Vagina (tissue), 2 donors: ENCODE data around the gene ADARB2.

Source experiments
- POLR2AphosphoS5 ChIP-seq, 2 donors: sonication (generic); formaldehyde crosslinking; IDR thresholded peaks; one replicate each; pipeline ENCODE4 v1.9.0; 2017; ENCODE audit warnings: antibody characterized with exemption in 2 of 2, mild to moderate bottlenecking in 2 of 2, low read depth in 1 of 2; ENCODE audit not compliant: insufficient read depth in 1 of 2
- TF ChIP-seq, protein P1 (sequence below), 3 experiments: fragments of 450-650 bp in 2 of 3; fragments of 200-600 bp in 1 of 3; sonication (generic) in 1 of 3; IDR thresholded peaks; one replicate each; pipeline ENCODE4 v1.5.1; 2017 to 2019; ENCODE audit warnings: antibody characterized with exemption in 3 of 3, mild to moderate bottlenecking in 2 of 3, moderate library complexity in 2 of 3

DNA sequence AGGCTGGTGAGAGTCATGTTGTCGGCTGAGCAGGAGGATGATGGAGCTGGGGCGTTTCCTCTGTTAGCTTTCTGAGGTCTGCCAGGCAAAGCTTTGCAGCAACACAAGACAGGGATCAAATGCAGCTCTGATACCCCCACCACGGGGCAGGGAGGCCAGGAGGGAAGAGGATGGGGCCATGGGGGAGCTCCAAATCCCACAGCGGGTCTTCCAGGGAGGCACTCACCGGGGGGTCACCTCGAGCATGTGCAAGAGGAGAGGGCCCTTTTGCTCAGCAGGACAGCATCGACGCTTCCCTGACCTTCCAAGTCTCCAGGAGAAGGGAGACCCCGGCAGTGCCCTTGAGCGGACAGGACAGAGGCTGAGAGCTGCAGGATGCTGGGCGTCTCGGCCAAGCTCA is 553.6 kb downstream of the ADARB2 start:
- TF ChIP-seq, protein P1, sequence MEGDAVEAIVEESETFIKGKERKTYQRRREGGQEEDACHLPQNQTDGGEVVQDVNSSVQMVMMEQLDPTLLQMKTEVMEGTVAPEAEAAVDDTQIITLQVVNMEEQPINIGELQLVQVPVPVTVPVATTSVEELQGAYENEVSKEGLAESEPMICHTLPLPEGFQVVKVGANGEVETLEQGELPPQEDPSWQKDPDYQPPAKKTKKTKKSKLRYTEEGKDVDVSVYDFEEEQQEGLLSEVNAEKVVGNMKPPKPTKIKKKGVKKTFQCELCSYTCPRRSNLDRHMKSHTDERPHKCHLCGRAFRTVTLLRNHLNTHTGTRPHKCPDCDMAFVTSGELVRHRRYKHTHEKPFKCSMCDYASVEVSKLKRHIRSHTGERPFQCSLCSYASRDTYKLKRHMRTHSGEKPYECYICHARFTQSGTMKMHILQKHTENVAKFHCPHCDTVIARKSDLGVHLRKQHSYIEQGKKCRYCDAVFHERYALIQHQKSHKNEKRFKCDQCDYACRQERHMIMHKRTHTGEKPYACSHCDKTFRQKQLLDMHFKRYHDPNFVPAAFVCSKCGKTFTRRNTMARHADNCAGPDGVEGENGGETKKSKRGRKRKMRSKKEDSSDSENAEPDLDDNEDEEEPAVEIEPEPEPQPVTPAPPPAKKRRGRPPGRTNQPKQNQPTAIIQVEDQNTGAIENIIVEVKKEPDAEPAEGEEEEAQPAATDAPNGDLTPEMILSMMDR (IDR thresholded peaks at IDR 0.05) = no peak
- no peak for TF ChIP-seq POLR2AphosphoS5 (IDR thresholded peaks at IDR 0.05; ENCODE audit: insufficient read depth in 1 of 2, low read depth in 1 of 2)
